Activated CD8-positive, alpha-beta T cell treated with anti-CD3 and anti-CD28 coated beads for 36 hours (primary cell): Measurements from ENCODE around the gene EHMT1. TPM values are rescaled to one million over a fixed set of nuclear protein-coding genes. Genes with fewer than 3 reads are reported as not detected.

Source experiments
- ATAC-seq: fragments of 200-7000 bp; cut with Tn5 transposase; one replicate; pipeline ENCODE4 v1.10.0; 2021; ENCODE audit warnings: mild to moderate bottlenecking, moderate library complexity
- CTCF ChIA-PET: fragments of 350-600 bp; sonication (Branson Sonifier 250); formaldehyde crosslinking; loops from one replicate; lab custom pipeline; 2021; ENCODE audit warnings: antibody characterized with exemption; lab: Charles Lee
- POLR2A ChIA-PET: fragments of 350-600 bp; sonication (Branson Sonifier 250); formaldehyde crosslinking; loops from one replicate; lab custom pipeline; 2021; ENCODE audit warnings: antibody characterized with exemption; lab: Charles Lee
- DNase-seq: peaks from one replicate; pipeline ENCODE4 v3.0.0-alpha.2; 2020
- H3K27ac Mint-ChIP-seq: one replicate; pipeline ENCODE4 v1.8.0; 2021; ENCODE audit warnings: mild to moderate bottlenecking, mixed read lengths
- H3K27me3 Mint-ChIP-seq: one replicate; pipeline ENCODE4 v1.8.0; 2021; ENCODE audit warnings: mixed read lengths
- H3K36me3 Mint-ChIP-seq: one replicate; pipeline ENCODE4 v1.8.0; 2021; ENCODE audit warnings: low read depth, mixed read lengths
- H3K4me1 Mint-ChIP-seq: one replicate; pipeline ENCODE4 v1.8.0; 2021; ENCODE audit warnings: low read depth, mixed read lengths
- H3K4me3 Mint-ChIP-seq: one replicate; pipeline ENCODE4 v1.8.0; 2021; ENCODE audit warnings: mild to moderate bottlenecking, moderate library complexity, mixed read lengths
- H3K9me3 Mint-ChIP-seq: one replicate; pipeline ENCODE4 v1.8.0; 2021; ENCODE audit warnings: mixed read lengths
- CTCF ChIP-seq: fragments of 200-600 bp; IDR thresholded peaks from one replicate; pipeline ENCODE4 v1.8.0; 2022; ENCODE audit warnings: antibody characterized with exemption, mild to moderate bottlenecking
- intact Hi-C: fragments of 100-400 bp; cut with micrococcal nuclease; formaldehyde crosslinking; loops from one replicate; pipeline ENCODE4 v1.10.0; 2022
- total RNA-seq, 2 experiments: library from RNA; stranded (reverse); gene quantifications; one replicate each; pipeline ENCODE4 v1.2.3, GENCODE V29; 2021

EHMT1 gene
- total RNA-seq, 2 experiments from 2014 or later: 62.1 to 67.1 TPM

GRCh38 chr9:137740312-137740711, 121.5 kb downstream of the EHMT1 start:
- Mint-ChIP-seq H3K9me3 (no peaks in the 10 kb centered on the region), H3K27me3 (no peaks in the 10 kb centered on the region), H3K27ac (no peak overlapping the region), H3K36me3 (peaks cover 27% of the 10 kb centered on the region), H3K4me3 (no peak overlapping the region), H3K4me1 (peaks cover 7% of the 10 kb centered on the region)
- ATAC-seq (no peak), DNase-seq (no peak)
- ChIA-PET CTCF (no interaction called here), POLR2A (interaction anchor here (0.7 kb wide), 1 partner anchor 339 kb away, joined by 3 read pairs; no protein-coding TSS in a partner anchor)
- TF ChIP-seq CTCF: no peak
- intact Hi-C loops: no loop called here

GRCh38 chr9:137741330-137741729, 122.5 kb downstream of the EHMT1 start:
- ATAC-seq: no peak
- no peak overlapping the region for H3K4me3 Mint-ChIP-seq

GRCh38 chr9:137742698-137743097, 123.9 kb downstream of the EHMT1 start:
- Mint-ChIP-seq H3K36me3 (peaks cover 29% of the 10 kb centered on the region), H3K9me3 (no peaks in the 10 kb centered on the region), H3K4me3 (no peak overlapping the region), H3K27me3 (no peaks in the 10 kb centered on the region), H3K4me1 (peaks cover 10% of the 10 kb centered on the region), H3K27ac (no peak overlapping the region)
- ATAC-seq (no peak), DNase-seq (no peak)
- POLR2A ChIA-PET: no interaction called here
- CTCF ChIA-PET: no interaction called here
- no peak for TF ChIP-seq CTCF
- intact Hi-C loops: no loop called here

More at GRCh38 chr9:137741330-137741729, 122.5 kb downstream of the EHMT1 start:
- POLR2A ChIA-PET: no interaction called here
- Mint-ChIP-seq H3K27me3 (no peaks in the 10 kb centered on the region), H3K27ac (no peak overlapping the region), H3K9me3 (no peaks in the 10 kb centered on the region), H3K36me3 (peaks cover 27% of the 10 kb centered on the region), H3K4me1 (peaks cover 10% of the 10 kb centered on the region)
- no peak for TF ChIP-seq CTCF
- CTCF ChIA-PET: no interaction called here
- DNase-seq: no peak
- intact Hi-C loops: no loop called here

GRCh38 chr9:137743695-137744094, 124.9 kb downstream of the EHMT1 start:
- DNase-seq: no peak
- Mint-ChIP-seq H3K27ac (no peak overlapping the region), H3K9me3 (no peaks in the 10 kb centered on the region), H3K4me3 (no peak overlapping the region), H3K4me1 (peaks cover 8% of the 10 kb centered on the region), H3K27me3 (no peaks in the 10 kb centered on the region), H3K36me3 (peaks cover 30% of the 10 kb centered on the region)
- no peak for TF ChIP-seq CTCF
- intact Hi-C loops: no loop called here
- no peak for ATAC-seq
- POLR2A ChIA-PET: no interaction called here
- CTCF ChIA-PET: interaction anchor here (1.3 kb wide), 1 partner anchor 13 kb away, joined by 3 read pairs; no protein-coding TSS in a partner anchor

- ATAC-seq: no peak
- intact Hi-C loops: no loop called here
- no peak overlapping the region for H3K4me3 Mint-ChIP-seq
- CTCF ChIA-PET: interaction anchor here (1.3 kb wide), 1 partner anchor 12 kb away, joined by 3 read pairs; no protein-coding TSS in a partner anchor
- DNase-seq: no peak
- POLR2A ChIA-PET: no interaction called here
- no peaks in the 10 kb centered on the region for H3K27me3 Mint-ChIP-seq
- TF ChIP-seq CTCF: no peak
- H3K9me3 Mint-ChIP-seq: no peaks in the 10 kb centered on the region
- peaks cover 8% of the 10 kb centered on the region for H3K4me1 Mint-ChIP-seq
- H3K27ac Mint-ChIP-seq: no peak overlapping the region
- peaks cover 29% of the 10 kb centered on the region for H3K36me3 Mint-ChIP-seq
Observed at GRCh38 chr9:137744632-137745183, 125.9 kb downstream of the EHMT1 start.
